HCT116 (cell line): ENCODE data around the gene ZNF474. TPM values are rescaled to one million over a fixed set of nuclear protein-coding genes. Genes with fewer than 3 reads are reported as not detected.

Source experiments
- ATAC-seq: fragments of 200-7000 bp; cut with Tn5 transposase; 2 replicates; pipeline ENCODE4 v1.9.1; 2020; ENCODE audit warnings: mild to moderate bottlenecking, moderate library complexity
- BruUV-seq: library from RNA; stranded (reverse); fragments of 400-500 nt; replicated peaks from 2 replicates; lab custom pipeline; 2021; lab: Mats Ljungman, UMichigan
- CTCF ChIA-PET: fragments of 300-600 bp; sonication (Branson Sonifier 250); formaldehyde crosslinking; loops from one replicate; lab custom pipeline; 2021; ENCODE audit warnings: antibody characterized with exemption; lab: Charles Lee
- POLR2A ChIA-PET: fragments of 300-600, 350-600 bp; sonication (Branson Sonifier 250); formaldehyde crosslinking; loops from one replicate; lab custom pipeline; 2021; ENCODE audit warnings: antibody characterized with exemption; lab: Charles Lee
- RAD21 ChIA-PET, 2 experiments: fragments of 300-600 bp; sonication (Branson Sonifier 250); formaldehyde crosslinking; loops; one replicate each; lab custom pipeline; 2023; ENCODE audit warnings: low total read pairs in 2 of 2; ENCODE audit not compliant: uncharacterized antibody in 2 of 2, unreplicated experiment in 2 of 2, low non-redundant PET in 1 of 2; lab: Charles Lee
- DNase-seq: peaks from one replicate; pipeline ENCODE4 v3.0.0-alpha.2; 2010; ENCODE audit warnings: low read depth, low spot score
- H2AFZ ChIP-seq: fragments of 200-600 bp; shearing (Covaris generic), sonication (generic); 2 replicates; pipeline ENCODE4 v1.6.1; 2017; ENCODE audit warnings: low read depth, mixed run types, mixed read lengths, antibody characterized with exemption, low read length; ENCODE audit not compliant: poor library complexity, severe bottlenecking
- H3K27ac ChIP-seq: 2 replicates; pipeline ENCODE4 v1.5.1; 2012; ENCODE audit warnings: low read depth, low read length
- H3K27me3 ChIP-seq: fragments of 200-600 bp; sonication (generic); 2 replicates; pipeline ENCODE4 v1.6.1; 2016; ENCODE audit warnings: mixed run types, low read length, mixed read lengths; ENCODE audit not compliant: insufficient read depth
- H3K36me3 ChIP-seq, 2 experiments: fragments of 200-500 bp in 1 of 2; fragments of 200-600 bp in 1 of 2; sonication (Bioruptor generic) in 1 of 2; sonication (generic) in 1 of 2; 2 replicates each; pipeline versions ENCODE4 v1.5.1 to v1.6.1; 2014 to 2016; ENCODE audit warnings: low read length in 2 of 2, inconsistent platforms in 1 of 2, mixed read lengths in 1 of 2, mixed run types in 1 of 2; ENCODE audit not compliant: insufficient read depth in 2 of 2, control insufficient read depth in 1 of 2
- H3K4me1 ChIP-seq, 2 experiments: fragments of 200-600 bp in 1 of 2; sonication (generic) in 1 of 2; 2 replicates each; pipeline versions ENCODE4 v1.5.1 to v1.6.1; 2012 to 2017; ENCODE audit warnings: low read length in 2 of 2, inconsistent platforms in 1 of 2, mild to moderate bottlenecking in 1 of 2, mixed read lengths in 1 of 2, mixed run types in 1 of 2, moderate library complexity in 1 of 2; ENCODE audit not compliant: insufficient read depth in 2 of 2, control insufficient read depth in 1 of 2
- H3K4me2 ChIP-seq: fragments of 200-600 bp; sonication (generic); 2 replicates; pipeline ENCODE4 v1.6.1; 2017; ENCODE audit warnings: mixed run types, low read length, mixed read lengths
- H3K4me3 ChIP-seq, 2 experiments: fragments of 200-600 bp in 1 of 2; sonication (generic) in 1 of 2; replicated peaks in 1 of 2; 2 replicates each; pipeline ENCODE4 v1.5.1; 2011 to 2016; ENCODE audit warnings: low read length in 2 of 2, control low read depth in 1 of 2, low read depth in 1 of 2, mild to moderate bottlenecking in 1 of 2, mixed read lengths in 1 of 2, mixed run types in 1 of 2
- H3K79me2 ChIP-seq: fragments of 200-600 bp; sonication (generic); 2 replicates; pipeline ENCODE4 v1.6.1; 2017; ENCODE audit warnings: mild to moderate bottlenecking, mixed run types, low read length, moderate library complexity, mixed read lengths; ENCODE audit not compliant: insufficient read depth
- H3K9ac ChIP-seq: fragments of 200-600 bp; sonication (generic); 2 replicates; pipeline ENCODE4 v1.6.1; 2016; ENCODE audit warnings: low read length, mixed read lengths
- H3K9me2 ChIP-seq: fragments of 200-600 bp; sonication (generic), shearing (Covaris generic); 2 replicates; pipeline ENCODE4 v1.6.1; 2017; ENCODE audit warnings: mixed run types, mild to moderate bottlenecking, moderate library complexity; ENCODE audit not compliant: insufficient read depth
- H3K9me3 ChIP-seq, 2 experiments: fragments of 200-500 bp in 1 of 2; fragments of 200-600 bp in 1 of 2; sonication (Bioruptor generic) in 1 of 2; sonication (generic) in 1 of 2; 2 replicates each; pipeline ENCODE4 v1.6.1; 2014 to 2017; ENCODE audit warnings: low read length in 2 of 2, mixed read lengths in 2 of 2, inconsistent platforms in 1 of 2, low read depth in 1 of 2, mild to moderate bottlenecking in 1 of 2, mixed run types in 1 of 2, moderate library complexity in 1 of 2; ENCODE audit not compliant: control insufficient read depth in 1 of 2, insufficient read depth in 1 of 2
- H4K20me1 ChIP-seq: fragments of 200-600 bp; sonication (generic), shearing (Covaris generic); 2 replicates; pipeline ENCODE4 v1.6.1; 2017; ENCODE audit warnings: mixed run types, mild to moderate bottlenecking, moderate library complexity; ENCODE audit not compliant: insufficient read depth
- CBX3 ChIP-seq: IDR thresholded peaks from 2 replicates; pipeline ENCODE4 v1.6.1; 2012; ENCODE audit warnings: low read depth
- CEBPB ChIP-seq: IDR thresholded peaks from 2 replicates; pipeline ENCODE4 v1.6.1; 2012; ENCODE audit warnings: low read depth
- EGR1 ChIP-seq: IDR thresholded peaks from 2 replicates; pipeline ENCODE4 v1.6.1; 2012; ENCODE audit warnings: low read depth
- FOSL1 ChIP-seq: IDR thresholded peaks from 2 replicates; pipeline ENCODE4 v1.6.1; 2012; ENCODE audit warnings: low read depth
- JUND ChIP-seq: IDR thresholded peaks from 2 replicates; pipeline ENCODE4 v1.6.1; 2012
- POLR2A ChIP-seq: IDR thresholded peaks from 2 replicates; pipeline ENCODE4 v1.7.0; 2011; ENCODE audit warnings: borderline replicate concordance; ENCODE audit not compliant: insufficient read depth, insufficient read length; ENCODE audit errors: extremely low read depth
- RAD21 ChIP-seq: IDR thresholded peaks from 2 replicates; pipeline ENCODE4 v1.6.1; 2012; ENCODE audit warnings: low read depth, mild to moderate bottlenecking
- SIN3A ChIP-seq: IDR thresholded peaks from 2 replicates; pipeline ENCODE4 v1.6.1; 2012; ENCODE audit warnings: low read depth
- SRF ChIP-seq: IDR thresholded peaks from 2 replicates; pipeline ENCODE4 v1.6.1; 2012; ENCODE audit warnings: low read depth
- TCF7L2 ChIP-seq: IDR thresholded peaks from 2 replicates; pipeline ENCODE4 v1.7.0; 2011; ENCODE audit warnings: borderline replicate concordance, inconsistent platforms; ENCODE audit not compliant: insufficient read depth, insufficient read length; ENCODE audit errors: extremely low read depth
- YY1 ChIP-seq: IDR thresholded peaks from 2 replicates; pipeline ENCODE4 v1.6.1; 2011; ENCODE audit warnings: low read length, low read depth, moderate library complexity, mild to moderate bottlenecking; ENCODE audit not compliant: insufficient replicate concordance; ENCODE audit errors: extremely low read depth
- ZFX ChIP-seq: fragments of 450-650 bp; IDR thresholded peaks from 2 replicates; pipeline ENCODE4 v1.6.1; 2017
- ZNF274 ChIP-seq: fragments of 200-500 bp; sonication (Bioruptor generic); IDR thresholded peaks from 2 replicates; pipeline ENCODE4 v1.6.1; 2014; ENCODE audit warnings: mild to moderate bottlenecking, low read depth, low read length, inconsistent platforms
- intact Hi-C: fragments of 100-400 bp; cut with micrococcal nuclease; formaldehyde crosslinking; loops from 2 replicates; pipeline ENCODE4 v1.10.0; 2022
- total RNA-seq: library from RNA; stranded (reverse); gene quantifications from one replicate; pipeline ENCODE4 v1.2.1, GENCODE V29; 2021; ENCODE audit not compliant: unreplicated experiment
- TF ChIP-seq, protein P1 (sequence below): IDR thresholded peaks from 2 replicates; pipeline ENCODE4 v1.6.1; 2011; ENCODE audit warnings: mild to moderate bottlenecking, low read length, moderate library complexity; ENCODE audit not compliant: insufficient replicate concordance; ENCODE audit errors: extremely low read depth
- TF ChIP-seq, protein P2 (sequence below): IDR thresholded peaks from 2 replicates; pipeline ENCODE4 v1.6.1; 2012
- TF ChIP-seq, protein P3 (sequence below): IDR thresholded peaks from 2 replicates; pipeline ENCODE4 v1.6.1; 2012; ENCODE audit warnings: low read depth
- TF ChIP-seq, protein P4 (sequence below): IDR thresholded peaks from 2 replicates; pipeline ENCODE4 v1.6.1; 2012

ZNF474 gene
- total RNA-seq, 1 experiment from 2014 or later: 0.37 TPM

DNA sequence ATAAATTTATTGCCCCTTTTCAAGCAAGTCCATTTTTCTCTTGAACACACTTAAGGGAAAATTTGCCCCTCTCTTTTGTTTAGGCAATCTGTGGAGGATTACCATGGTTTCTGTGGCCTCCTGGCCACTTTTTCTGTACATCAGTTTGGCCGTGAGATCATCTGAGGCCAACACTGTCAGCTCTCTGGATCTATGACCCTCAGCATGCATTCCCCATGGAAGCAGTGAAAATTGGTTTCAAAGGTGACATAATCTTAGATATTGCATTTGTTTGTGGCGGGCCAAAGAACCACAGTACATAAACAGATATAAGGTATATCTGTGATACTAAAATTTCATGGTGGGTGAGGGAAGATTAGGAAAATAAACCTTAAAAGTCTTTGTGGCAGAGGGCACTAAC lies 4.6 kb upstream of the ZNF474 start:
- H3K36me3 ChIP-seq: no peaks in the 10 kb centered on the region
- no peaks in the 10 kb centered on the region for H3K79me2 ChIP-seq
- H3K9me3 ChIP-seq: no peaks in the 10 kb centered on the region
- TF ChIP-seq EGR1 (no peak), POLR2A (no peak), YY1 (no peak), TCF7L2 (no peak), ZNF274 (no peak), ZFX (no peak), SIN3A (no peak), CBX3 (no peak), FOSL1 (no peak), SRF (no peak), JUND (no peak), CEBPB (no peak), RAD21 (no peak)
- TF ChIP-seq, protein P1, sequence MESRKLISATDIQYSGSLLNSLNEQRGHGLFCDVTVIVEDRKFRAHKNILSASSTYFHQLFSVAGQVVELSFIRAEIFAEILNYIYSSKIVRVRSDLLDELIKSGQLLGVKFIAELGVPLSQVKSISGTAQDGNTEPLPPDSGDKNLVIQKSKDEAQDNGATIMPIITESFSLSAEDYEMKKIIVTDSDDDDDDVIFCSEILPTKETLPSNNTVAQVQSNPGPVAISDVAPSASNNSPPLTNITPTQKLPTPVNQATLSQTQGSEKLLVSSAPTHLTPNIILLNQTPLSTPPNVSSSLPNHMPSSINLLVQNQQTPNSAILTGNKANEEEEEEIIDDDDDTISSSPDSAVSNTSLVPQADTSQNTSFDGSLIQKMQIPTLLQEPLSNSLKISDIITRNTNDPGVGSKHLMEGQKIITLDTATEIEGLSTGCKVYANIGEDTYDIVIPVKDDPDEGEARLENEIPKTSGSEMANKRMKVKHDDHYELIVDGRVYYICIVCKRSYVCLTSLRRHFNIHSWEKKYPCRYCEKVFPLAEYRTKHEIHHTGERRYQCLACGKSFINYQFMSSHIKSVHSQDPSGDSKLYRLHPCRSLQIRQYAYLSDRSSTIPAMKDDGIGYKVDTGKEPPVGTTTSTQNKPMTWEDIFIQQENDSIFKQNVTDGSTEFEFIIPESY: no peak
- TF ChIP-seq, protein P2, sequence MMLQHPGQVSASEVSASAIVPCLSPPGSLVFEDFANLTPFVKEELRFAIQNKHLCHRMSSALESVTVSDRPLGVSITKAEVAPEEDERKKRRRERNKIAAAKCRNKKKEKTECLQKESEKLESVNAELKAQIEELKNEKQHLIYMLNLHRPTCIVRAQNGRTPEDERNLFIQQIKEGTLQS: no peak
- TF ChIP-seq, protein P3, sequence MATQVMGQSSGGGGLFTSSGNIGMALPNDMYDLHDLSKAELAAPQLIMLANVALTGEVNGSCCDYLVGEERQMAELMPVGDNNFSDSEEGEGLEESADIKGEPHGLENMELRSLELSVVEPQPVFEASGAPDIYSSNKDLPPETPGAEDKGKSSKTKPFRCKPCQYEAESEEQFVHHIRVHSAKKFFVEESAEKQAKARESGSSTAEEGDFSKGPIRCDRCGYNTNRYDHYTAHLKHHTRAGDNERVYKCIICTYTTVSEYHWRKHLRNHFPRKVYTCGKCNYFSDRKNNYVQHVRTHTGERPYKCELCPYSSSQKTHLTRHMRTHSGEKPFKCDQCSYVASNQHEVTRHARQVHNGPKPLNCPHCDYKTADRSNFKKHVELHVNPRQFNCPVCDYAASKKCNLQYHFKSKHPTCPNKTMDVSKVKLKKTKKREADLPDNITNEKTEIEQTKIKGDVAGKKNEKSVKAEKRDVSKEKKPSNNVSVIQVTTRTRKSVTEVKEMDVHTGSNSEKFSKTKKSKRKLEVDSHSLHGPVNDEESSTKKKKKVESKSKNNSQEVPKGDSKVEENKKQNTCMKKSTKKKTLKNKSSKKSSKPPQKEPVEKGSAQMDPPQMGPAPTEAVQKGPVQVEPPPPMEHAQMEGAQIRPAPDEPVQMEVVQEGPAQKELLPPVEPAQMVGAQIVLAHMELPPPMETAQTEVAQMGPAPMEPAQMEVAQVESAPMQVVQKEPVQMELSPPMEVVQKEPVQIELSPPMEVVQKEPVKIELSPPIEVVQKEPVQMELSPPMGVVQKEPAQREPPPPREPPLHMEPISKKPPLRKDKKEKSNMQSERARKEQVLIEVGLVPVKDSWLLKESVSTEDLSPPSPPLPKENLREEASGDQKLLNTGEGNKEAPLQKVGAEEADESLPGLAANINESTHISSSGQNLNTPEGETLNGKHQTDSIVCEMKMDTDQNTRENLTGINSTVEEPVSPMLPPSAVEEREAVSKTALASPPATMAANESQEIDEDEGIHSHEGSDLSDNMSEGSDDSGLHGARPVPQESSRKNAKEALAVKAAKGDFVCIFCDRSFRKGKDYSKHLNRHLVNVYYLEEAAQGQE: no peak
- TF ChIP-seq, protein P4, sequence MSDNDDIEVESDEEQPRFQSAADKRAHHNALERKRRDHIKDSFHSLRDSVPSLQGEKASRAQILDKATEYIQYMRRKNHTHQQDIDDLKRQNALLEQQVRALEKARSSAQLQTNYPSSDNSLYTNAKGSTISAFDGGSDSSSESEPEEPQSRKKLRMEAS: no peak
- TF ChIP-seq, all 23 proteins: peak for 0
- DNase-seq (no peak), ATAC-seq (no peak)
- Histone ChIP-seq H3K4me1 (peaks cover 0 to 10% of the 10 kb centered on the region in 2 experiments; a peak in 1 of 4 replicates), H3K9ac (no peak overlapping the region), H2AFZ (no peak overlapping the region), H3K27ac (no peak overlapping the region), H4K20me1 (no peaks in the 10 kb centered on the region), H3K4me2 (no peak overlapping the region), H3K9me2 (no peaks in the 10 kb centered on the region), H3K27me3 (no peaks in the 10 kb centered on the region), H3K4me3 (no peak overlapping the region)
- intact Hi-C loops: no loop called here
- ChIA-PET RAD21 (no interaction called here), CTCF (no interaction called here), POLR2A (no interaction called here)
- no TSS peak for BruUV-seq
